ENCODE results near the gene DHX8. TPM values are rescaled to one million over a fixed set of nuclear protein-coding genes. Genes with fewer than 3 reads are reported as not detected.
"Not testable (repeated sequence)": the region's sequence is repeated elsewhere in the genome, so short reads cannot be mapped to it uniquely, and the experiment has no call there.

The DHX8 gene
- total RNA-seq, 4 donors from 2014 or later: 31.4 to 864 (median 78.8) TPM

GRCh38 chr17:43467981-43468581, 15.7 kb upstream of the DHX8 start:
- no peak for TF ChIP-seq CTCF (IDR thresholded peaks at IDR 0.05)
- no peak for TF ChIP-seq POLR2A (IDR thresholded peaks at IDR 0.05)
- Histone ChIP-seq H3K4me3 (replicated peaks in 1 of 3) (no peak overlapping the region), H3K4me1 (peaks cover 0 to 13% of the 10 kb centered on the region in 2 donors), H3K9me3 (no peaks in the 10 kb centered on the region), H3K36me3 (no peaks in the 10 kb centered on the region), H3K27ac (peak overlapping the region in 1 of 3 donors; percentile 2), H3K27me3 (no peaks in the 10 kb centered on the region)
- peak in 1 of 2 donors; percentile 26 for DNase-seq
- WGBS, 2 donors: 66 to 69% methylated on average over 9 of the region's 9 CpGs
- intact Hi-C loops (cut with DNase I): no loop called here

DNA sequence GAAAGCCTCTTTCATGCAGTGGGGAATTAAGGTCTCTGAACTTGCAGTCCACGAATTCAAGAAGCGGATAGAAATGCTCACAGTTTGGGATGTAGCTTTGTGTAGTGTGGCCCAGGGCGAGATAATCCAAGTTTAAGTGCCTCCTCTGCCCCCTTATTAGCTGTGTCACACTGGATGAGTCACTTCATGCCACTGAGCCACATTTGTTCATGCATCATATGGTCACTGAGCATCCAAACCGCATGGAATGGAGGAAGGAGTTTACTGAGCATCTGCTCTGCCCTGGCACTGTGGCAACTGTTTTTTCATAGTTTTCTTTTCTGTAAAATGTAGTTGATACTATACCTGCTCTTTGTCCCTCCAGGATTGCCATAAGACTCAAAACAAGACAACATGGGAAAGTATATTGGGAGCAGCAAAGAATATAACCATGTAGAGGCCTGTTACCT, 15.1 kb upstream of the DHX8 start:
- DNase-seq: no peak
- Histone ChIP-seq H3K9me3 (no peaks in the 10 kb centered on the region), H3K4me1 (peaks cover 0 to 13% of the 10 kb centered on the region in 2 donors), H3K4me3 (replicated peaks in 1 of 3) (no peak overlapping the region), H3K27ac (peak overlapping the region in 1 of 3 donors; percentile 2), H3K27me3 (no peaks in the 10 kb centered on the region), H3K36me3 (no peaks in the 10 kb centered on the region)
- no peak for TF ChIP-seq POLR2A (IDR thresholded peaks at IDR 0.05)
- TF ChIP-seq CTCF (IDR thresholded peaks at IDR 0.05): no peak
- intact Hi-C loops (cut with DNase I): no loop called here
- WGBS, 2 donors: 70 to 88% methylated on average over 4 of the region's 4 CpGs

DNA sequence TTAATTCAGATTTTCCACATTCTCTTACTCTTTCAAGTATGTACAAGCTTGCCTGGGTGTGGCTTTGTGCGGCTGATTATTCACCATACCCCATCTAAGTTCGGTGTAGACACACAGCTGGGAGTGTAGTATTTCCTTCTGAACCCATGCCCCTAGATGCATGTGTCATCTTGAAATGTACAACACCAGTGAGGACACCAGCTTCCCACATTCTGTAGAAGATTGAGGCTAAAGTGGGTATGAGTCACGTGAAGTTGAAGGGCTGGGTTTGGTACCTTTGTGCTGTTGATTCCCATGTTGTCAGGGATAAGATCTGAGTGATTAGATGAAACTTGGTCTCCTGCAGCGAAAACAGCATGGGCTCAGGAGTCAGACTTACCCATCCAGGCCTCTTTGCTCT, 14.6 kb upstream of the DHX8 start:
- no peak for DNase-seq
- intact Hi-C loops (cut with DNase I): no loop called here
- Histone ChIP-seq H3K27me3 (no peaks in the 10 kb centered on the region), H3K4me1 (peaks cover 0 to 13% of the 10 kb centered on the region in 2 donors), H3K36me3 (no peaks in the 10 kb centered on the region), H3K4me3 (replicated peaks in 1 of 3) (no peak overlapping the region), H3K9me3 (no peaks in the 10 kb centered on the region), H3K27ac (no peak overlapping the region)
- 78 to 94% methylated on average over 4 of the region's 4 CpGs for WGBS, 2 donors
- no peak for TF ChIP-seq CTCF (IDR thresholded peaks at IDR 0.05)
- TF ChIP-seq POLR2A (IDR thresholded peaks at IDR 0.05): no peak

- Histone ChIP-seq H3K27ac (no peak overlapping the region), H3K27me3 (no peaks in the 10 kb centered on the region), H3K9me3 (no peaks in the 10 kb centered on the region), H3K36me3 (no peaks in the 10 kb centered on the region), H3K4me1 (peaks cover 0 to 13% of the 10 kb centered on the region in 2 donors), H3K4me3 (replicated peaks in 1 of 3) (no peak overlapping the region)
- 87% methylated on average over 2 of the region's 2 CpGs for WGBS, 2 donors
- TF ChIP-seq POLR2A (IDR thresholded peaks at IDR 0.05) (no peak), CTCF (IDR thresholded peaks at IDR 0.05) (no peak)
- DNase-seq: no peak
- intact Hi-C loops (cut with DNase I): no loop called here
These were observed 12.1 kb upstream of the DHX8 start for GRCh38 chr17:43471585-43472160.

- H3K9me3 ChIP-seq: no peaks in the 10 kb centered on the region
- H3K4me3 ChIP-seq (replicated peaks in 1 of 3): no peak overlapping the region
- no peak for DNase-seq
- H3K36me3 ChIP-seq: no peaks in the 10 kb centered on the region
- intact Hi-C loops (cut with DNase I): no loop called here
- no peak overlapping the region for H3K27ac ChIP-seq
- 90 to 92% methylated on average over 11 of the region's 11 CpGs for WGBS, 2 donors
- no peaks in the 10 kb centered on the region for H3K4me1 ChIP-seq
- TF ChIP-seq POLR2A (IDR thresholded peaks at IDR 0.05) (no peak), CTCF (IDR thresholded peaks at IDR 0.05) (no peak)
- H3K27me3 ChIP-seq: no peaks in the 10 kb centered on the region
These were observed 8.2 kb upstream of the DHX8 start for GRCh38 chr17:43475494-43476089.

- H3K36me3 ChIP-seq; H3K4me3 ChIP-seq (replicated peaks in 1 of 3); H3K27ac ChIP-seq; H3K27me3 ChIP-seq; DNase-seq; H3K4me1 ChIP-seq; H3K9me3 ChIP-seq; intact Hi-C loops (cut with DNase I): not testable (repeated sequence)
- WGBS, 2 donors: 91 to 96% methylated on average over 8 to 9 of the region's 9 CpGs
These were observed 7.5 kb upstream of the DHX8 start for GRCh38 chr17:43476306-43476705.

Data from thyroid gland (tissue), 4 donors.